ENCODE results near the gene NPAS3.

The NPAS3 gene

DNA sequence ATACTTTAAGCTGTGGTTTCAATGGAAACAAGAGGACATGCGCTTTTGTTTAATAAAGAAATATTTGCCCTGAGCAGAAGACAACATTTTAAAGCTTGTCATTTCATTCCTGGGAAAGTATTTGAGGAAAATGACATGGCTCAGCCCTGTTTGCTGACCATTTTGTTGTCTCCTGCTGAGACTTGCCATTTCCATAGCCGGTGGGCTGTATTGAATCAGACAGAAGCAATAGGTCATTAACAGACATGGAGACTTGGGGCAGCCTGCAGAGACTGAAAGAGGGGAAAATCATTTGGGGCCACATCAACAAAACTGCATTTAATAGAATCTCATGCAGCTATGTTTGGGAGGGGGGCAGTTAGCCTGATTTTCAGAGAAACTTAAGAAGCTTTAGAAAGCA lies 443.0 kb downstream of the NPAS3 start:
- no peak for DNase-seq (ENCODE audit: low spot score)

DNA sequence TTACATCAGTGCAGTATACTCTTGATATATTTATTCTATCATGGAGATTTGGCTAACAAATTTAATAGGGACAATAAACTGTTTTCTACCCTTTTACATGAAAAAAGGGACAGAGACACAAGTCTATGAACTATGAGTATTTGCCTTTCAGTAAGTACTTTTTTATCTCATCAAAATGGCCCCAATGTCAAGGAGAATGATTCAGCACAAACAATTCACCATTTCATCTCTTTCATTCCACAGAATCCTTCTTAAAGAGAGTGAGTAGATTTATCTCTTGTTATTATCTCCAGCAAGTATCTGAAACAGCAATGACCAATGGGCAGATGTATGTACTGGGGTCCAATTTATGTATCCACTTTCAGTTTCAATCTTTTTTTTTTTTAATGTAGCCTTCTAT lies 447.5 kb downstream of the NPAS3 start:
- DNase-seq (ENCODE audit: low spot score) = no peak

DNA sequence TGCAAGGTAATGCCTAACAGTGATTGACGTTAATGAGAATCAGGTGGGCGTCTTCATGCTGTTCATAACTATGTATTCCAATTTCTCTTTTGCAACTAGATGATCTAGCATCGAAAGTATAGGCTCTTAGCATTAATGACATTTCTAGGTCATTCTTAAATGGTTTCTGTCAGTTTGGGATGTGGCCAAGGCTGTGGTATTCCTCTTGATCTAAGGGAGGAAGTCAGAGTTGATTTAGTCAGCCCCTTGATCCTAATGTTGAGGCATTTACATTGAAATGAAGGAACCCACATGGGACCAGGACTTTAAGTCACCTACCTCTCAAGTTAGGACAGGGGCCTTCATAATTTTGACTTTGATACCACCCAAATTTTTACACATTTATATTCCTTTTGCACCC lies 448.1 kb downstream of the NPAS3 start:
- DNase-seq (ENCODE audit: low spot score) = no peak

DNA sequence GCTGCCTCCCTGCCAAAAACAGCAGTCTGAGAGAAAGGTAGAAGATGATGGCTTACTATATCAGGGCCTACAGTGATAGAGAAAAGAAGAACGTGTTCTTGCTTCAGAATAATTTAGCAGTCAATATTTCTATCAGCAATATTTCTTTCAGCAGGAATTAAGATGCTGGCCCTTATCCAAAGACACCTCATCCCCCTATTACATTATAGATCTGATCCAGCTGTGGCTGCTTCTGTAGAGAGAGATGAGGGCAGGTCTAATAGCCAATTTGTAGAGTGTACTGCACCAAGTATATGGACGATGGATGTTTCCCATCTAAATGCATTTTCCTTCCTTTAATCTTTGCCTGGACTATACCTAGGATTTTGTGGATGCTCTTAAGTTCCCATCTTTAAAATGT lies 451.7 kb downstream of the NPAS3 start:
- DNase-seq (ENCODE audit: low spot score) = no peak

DNA sequence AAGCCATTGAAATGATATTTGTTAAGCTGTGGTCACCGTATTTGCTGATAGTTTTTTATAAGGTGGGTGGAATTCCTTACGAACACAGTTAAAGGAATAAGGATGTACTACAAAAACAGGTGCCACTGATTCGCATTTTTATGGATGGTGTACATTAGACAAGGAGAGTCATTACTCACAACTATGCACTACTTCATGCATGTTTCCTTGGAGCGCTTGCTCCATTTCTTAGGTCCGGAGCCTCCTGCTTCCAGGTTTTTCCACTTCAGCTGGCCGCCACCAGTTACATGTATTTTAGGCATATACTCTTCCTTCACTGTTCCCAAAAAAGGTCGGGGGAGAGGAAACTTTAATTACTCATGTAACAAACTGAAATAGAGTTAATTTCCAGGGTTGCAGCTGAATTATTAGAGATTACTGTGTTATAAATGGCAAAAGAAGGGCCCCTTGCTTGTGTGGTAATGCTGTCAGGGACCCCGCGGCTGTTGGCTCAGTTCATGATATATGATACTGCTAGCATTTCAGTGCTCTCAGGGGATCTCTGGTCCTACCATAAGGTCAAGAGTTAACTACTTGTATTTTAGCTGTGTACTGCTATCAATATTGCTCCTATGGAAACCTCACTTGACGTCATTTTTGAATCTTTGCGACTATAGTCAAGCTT lies 454.7 kb downstream of the NPAS3 start:
- no peak for DNase-seq (ENCODE audit: low spot score)

DNA sequence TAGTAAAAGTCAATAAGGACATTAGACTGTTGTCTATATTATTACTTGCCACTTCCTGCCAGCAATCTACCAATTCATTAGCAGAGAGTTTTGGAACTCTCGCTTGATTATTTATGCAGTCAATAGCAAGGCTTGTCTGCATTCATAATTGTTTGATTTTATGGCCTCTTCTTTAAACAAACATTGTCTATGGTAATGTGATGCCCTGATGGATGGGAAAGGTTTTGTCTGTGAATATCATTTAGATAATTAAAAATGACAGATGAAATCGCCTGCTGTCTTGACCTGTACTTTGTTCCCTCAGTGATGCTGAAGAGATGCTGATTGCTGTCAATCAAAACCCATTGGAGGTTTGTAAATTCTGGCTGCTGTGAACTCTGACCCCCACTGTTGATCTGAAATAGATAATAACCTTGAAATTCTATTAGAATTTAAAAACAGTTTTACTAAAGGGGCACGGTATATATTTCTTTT lies 455.3 kb downstream of the NPAS3 start:
- no peak for DNase-seq (ENCODE audit: low spot score)

DNA sequence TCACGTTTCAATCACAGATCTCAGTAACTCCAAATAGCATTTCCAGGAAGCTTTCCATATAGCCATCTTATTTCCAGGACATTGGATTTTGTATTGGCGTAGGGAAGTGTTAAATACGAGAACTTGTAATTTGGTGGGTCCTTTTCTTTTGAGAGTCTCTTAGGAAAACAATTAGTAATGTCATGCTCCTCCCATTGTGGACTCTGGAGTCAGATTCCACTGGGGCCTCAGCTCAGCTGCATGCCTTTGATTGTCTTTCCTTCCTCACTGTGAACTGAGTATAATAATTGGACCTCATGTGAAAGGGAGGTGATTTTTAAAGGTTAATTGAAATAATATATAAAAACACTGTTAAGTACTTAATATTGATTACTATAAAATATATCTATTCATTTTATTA lies 462.6 kb downstream of the NPAS3 start:
- no peak for DNase-seq (ENCODE audit: low spot score)

DNA sequence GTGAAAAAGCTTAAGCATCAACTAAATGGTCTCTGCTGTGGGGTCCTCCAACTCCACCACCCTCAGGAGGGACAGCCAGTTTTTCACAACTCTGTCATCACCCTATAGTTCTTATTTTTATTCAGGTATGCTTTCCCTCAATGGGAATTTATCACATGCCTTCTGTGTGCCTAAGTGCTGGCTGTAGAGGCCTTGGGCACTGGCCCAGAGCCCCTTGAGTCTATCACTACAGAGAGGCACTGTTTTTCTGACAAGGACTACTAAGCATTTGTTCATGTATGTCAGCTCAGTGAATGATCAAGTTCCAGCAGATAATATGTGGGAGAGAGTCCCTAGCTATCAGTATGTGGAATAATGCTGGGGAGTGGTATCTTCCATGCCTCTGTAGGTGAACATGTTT lies 463.9 kb downstream of the NPAS3 start:
- DNase-seq (ENCODE audit: low spot score) = no peak

DNA sequence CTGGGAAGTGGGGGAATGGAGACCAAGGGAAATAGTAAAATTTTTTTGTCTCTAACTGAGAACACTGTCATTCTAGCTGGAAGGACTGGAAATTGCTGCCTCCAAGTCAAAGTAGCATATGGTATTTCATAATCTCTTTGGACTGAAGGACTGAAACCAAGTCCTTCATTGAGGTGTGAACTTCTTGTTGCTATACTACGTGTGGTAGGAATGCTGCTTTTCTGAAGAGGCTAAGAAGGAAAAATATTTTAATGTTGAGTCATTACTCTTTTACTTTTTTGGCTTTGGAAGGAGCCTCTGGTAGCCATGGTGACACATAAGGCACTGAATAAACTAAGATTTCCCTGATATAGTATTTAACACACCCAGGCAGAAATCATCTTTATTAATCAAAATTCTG lies 465.4 kb downstream of the NPAS3 start:
- no peak for DNase-seq (ENCODE audit: low spot score)

DNA sequence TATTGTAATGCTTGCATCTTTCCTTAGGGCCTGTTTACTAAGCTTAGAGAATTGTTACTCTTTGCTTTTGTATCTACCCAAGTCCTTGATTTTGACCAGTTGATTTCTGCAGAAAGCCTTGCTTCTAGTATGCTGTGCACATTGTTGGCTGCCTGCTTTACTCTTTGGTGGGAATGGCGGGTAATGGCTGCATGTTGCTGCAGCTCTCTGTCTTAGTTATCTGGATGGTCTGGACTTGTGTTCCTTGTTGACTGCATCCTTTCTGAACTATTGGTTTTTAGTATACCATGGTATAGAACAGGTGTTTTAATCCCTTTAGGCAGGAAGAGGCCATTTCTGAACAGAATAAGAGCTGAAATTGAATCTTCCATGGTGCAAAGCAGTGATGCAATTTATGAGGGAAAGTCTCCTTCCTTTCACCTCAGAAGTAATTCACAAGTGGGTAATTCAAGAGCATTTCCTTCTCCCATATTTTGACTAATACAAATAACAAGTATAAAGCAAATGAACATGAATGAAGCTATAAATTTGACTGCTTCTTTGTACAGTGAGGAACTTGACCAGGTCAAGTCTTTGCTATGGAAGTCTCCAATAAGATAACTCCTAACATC lies 466.4 kb downstream of the NPAS3 start:
- DNase-seq (ENCODE audit: low spot score) = no peak

DNA sequence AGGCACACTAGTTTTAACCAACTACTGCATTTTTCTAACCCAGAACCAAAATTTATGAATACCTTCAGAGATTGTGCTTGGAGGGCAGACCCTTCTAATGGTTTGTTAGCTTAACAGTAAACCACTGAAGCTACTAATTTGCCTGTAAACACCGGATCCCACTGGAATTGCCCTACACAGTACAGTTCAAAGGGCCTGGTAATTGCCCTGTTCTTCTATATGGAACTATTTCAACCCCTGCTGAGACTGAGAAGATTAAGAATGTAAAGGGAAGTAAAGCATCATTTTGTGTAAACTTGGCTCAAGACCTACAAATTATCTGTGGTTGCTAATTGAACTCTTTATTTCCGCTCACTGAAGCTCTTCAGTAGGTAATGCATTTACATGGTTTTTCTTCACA lies 468.1 kb downstream of the NPAS3 start:
- DNase-seq (ENCODE audit: low spot score) = no peak

DNA sequence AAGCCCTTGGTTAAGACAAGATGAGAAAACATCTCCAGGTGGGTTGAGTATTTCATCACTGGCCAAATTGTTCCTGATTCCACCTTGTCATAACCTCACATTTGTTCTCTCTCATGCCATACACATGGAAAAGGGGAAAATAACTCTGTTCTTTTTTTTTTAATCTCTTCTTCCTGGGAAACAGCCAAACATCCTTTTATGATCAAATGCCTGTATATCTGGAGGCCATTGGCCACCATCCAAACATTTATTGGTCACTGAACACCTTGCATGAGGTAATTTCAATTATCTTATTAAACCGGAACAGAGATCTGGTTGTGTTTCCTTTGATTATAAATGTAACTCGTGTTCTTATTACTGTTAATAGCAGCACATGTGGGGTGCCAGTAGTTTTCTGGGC lies 469.6 kb downstream of the NPAS3 start:
- DNase-seq (ENCODE audit: low spot score) = no peak

DNA sequence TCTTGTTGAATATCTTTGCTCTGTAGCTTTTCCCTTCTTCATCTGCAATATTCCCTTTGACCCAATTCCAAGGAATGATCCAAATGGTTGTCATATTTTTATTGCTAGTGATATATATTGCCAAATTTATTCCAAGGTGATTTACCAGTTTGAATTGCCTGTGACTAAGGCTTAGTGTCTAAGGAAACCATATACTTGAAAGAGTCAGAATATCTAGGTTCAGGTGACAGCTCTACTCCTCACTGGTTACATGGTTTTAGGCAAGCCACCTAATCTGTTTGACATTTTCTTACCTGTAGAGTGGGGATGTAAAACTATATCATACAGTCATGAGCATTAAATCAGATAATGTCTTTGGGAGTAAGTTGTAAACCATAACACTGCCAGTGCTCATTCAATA lies 473.8 kb downstream of the NPAS3 start:
- DNase-seq (ENCODE audit: low spot score) = no peak

DNA sequence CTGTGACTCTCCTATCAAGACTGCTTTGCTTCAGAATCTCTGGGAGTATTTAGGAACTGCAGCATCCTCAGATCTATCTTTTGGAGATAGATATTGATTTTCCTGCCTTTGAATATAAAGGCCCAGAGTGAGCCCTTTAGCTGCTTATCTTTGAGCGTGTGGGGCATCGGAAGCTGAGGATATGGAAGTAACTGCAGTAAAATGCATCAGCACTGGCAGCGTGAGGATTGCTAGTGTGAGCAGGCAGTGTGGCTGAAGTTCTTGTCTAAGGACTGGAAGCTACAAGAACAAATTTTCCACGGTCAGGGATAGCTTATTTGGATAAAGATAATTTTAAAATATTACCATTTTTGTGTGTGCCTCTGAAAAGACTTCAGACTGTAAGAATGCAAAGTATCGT lies 474.7 kb downstream of the NPAS3 start:
- DNase-seq (ENCODE audit: low spot score) = no peak

DNA sequence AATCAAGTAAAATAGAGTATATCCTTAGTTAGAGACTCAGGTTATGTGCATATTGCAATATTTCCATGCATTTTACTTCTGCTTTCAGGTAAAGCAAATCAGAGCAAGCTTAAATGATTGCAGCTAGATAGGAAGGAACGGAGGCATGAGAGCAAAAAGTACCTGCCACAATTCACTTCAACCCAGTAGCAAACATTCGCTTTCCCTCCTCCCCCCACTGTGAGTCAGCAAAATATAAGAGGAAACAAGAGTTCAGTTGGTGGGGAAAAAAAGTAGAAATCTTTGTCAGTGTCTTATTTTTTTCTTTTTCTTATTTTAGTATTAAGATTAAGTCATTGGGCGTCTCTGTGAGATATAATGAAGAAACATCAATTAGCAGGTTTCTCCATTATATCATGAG lies 475.4 kb downstream of the NPAS3 start:
- no peak for DNase-seq (ENCODE audit: low spot score)

DNA sequence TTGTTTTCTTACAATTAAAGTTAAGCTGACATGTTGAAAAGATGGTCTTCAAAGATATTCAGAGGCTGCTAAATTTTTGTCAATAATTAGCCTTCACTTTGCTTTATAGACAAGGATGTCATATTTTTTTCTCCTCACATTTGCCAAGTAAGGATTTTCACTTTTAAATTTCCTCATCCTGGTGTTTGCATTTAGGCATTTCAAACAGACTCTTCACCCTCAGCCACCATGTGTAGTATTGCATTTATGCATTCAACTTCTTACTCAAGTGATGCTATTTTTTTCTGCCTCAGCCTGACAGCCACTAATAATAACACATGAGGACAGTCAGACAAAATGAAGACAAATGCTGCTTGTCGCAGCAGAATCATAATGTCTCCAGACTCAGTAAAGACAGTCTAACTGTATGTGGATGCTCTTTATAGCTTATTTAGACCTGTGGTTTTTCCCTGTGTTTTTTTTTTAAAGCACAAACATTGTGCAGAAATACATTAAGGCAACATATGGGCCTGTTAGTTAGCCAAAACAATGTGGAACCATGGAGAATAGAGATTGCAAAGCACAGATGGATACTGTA lies 481.5 kb downstream of the NPAS3 start:
- DNase-seq (ENCODE audit: low spot score) = no peak

DNA sequence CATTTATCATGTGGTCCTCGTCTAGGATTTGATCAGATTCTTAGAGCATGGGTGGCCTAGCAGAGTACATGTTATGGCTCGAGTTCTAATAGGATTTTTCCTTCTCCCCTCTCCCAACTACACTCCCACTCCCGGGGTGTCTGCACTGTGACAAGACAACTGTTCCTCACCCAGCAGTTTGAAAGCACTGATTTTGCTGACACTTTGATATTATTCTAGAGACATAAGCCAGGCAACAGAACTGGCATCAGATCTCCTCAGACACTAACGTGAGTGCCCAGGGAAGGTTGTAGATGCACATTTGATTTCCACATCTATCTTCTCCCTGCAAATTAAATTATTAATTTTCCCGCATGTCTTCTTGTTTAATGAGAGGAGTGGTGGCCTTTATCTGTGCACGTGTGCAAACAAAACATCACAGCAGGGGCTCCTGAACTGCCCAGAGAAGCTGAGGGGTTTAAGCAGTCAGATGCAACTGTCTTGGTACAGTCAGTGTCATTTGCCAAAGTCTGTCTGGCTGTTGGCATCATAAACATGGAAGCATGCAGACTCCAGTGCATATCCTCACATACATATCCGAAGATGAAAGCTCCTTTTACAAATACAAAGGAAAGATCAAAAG lies 491.8 kb downstream of the NPAS3 start:
- DNase-seq (ENCODE audit: low spot score) = no peak

DNA sequence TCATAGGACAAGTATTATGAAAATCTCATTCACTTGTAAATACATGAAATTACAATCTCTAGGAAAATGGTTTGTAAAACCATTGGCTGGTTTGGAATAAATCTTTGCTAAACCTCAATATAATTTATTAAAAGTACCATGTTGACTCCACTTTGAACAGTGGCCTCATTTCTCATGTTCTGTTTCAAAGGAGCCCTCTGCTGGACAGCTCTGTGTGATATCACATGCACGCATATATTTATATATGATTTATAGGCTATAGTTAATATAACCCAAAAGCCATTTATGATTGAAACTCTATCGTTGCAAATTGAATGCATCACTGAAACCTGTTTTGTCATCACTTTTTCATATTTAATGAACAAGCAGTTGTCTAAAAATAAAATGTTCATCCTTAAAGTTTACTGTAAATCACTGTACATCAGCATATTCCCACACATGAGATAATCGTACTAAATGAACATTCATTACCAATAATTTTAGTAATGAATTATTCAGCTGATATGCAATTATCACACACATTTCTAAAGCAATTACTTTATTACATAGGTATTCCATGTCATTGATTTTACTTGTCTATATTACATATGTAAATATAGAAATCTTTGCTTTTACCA lies 493.8 kb downstream of the NPAS3 start:
- no peak for DNase-seq (ENCODE audit: low spot score)

DNA sequence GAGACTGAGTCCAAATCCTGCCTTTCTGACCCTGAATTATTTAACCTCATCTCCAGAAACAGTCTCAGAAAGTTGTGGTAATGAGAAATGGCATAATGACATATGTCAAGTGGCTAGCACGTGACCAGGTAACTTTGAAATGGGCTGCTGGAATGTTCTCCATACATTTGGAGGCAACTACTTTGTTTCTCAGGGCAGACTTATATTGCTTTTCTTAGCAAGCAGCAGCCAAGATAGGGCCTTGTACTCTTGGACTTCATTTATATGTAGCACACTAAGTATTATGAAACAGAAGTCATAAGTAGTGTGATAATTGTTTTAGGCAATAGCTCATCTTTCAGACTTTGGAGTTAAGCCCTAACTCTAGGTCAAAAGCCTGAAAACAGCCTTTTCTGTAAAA lies 494.7 kb downstream of the NPAS3 start:
- no peak for DNase-seq (ENCODE audit: low spot score)

DNA sequence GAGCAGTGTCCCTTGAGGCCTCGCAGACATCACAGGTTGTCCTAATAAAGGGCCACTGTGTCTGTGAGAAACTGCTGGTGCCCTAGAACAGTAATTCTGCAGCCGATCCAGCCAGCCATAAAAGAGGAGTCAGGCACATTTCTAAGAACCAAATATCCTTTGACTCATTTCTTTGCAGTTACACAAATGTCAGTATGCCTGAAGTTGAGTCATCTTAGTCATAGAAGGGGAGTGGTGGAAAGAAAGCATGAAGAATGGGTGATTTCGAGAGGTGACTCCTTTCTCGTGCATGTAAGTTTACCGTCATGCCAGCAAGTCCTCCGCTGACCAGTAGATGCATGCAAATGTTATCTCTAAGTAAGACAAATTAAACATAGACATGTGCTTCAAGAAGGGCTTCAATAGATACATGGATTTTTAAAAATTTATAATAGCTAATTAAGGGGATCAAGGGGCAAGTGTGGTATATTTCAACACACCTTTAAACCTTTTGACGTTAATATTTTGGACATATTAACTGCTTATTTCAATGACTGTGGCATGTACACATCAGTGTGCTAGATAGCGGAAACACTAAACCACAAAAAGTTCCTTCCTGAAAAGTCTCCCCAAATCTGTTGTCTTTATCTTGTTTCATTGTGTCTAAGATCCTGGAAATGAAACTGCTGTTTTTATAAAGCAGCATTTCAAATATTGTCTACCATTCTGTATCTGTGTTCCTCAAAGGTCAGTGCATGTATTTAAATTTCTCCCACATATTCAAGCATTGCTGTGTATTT lies 497.4 kb downstream of the NPAS3 start:
- DNase-seq (ENCODE audit: low spot score) = no peak

DNA sequence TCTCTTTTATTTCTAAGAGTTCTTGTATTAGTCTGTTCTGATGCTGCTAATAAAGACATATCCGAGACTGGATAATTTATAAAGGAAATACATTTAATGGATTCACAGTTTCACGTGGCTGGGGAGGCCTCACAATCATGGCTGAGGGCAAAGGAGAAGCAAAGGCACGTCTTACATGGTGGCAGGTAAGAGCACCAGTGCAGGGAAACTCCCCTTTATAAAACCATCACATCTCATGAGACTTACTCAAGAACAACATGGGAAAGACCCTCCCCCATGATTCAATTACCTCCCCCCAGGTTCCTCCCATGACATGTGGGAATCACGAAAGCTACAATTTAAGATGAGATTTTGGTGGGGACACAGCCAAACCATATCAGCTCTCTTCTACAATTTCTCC lies 503.0 kb downstream of the NPAS3 start:
- DNase-seq (ENCODE audit: low spot score) = no peak

DNA sequence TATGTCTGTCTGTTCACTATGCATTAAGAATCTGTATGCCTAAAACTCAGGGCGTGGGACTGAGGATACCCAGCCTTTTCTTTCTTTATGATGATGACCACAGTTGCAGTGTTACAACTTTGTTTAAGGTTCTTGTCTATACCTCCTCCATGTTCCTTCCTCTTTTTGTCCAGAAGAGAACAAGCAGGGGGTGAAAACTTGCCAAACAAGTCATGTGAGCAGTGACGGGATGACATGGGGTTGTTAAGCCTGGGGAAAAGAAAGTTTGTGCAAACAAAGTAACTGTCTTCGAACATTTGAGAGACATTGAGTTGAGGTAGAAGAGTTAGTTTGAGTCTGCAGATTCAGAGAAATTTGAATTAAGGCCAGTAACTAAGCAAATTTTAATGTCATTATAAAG lies 505.5 kb downstream of the NPAS3 start:
- no peak for DNase-seq (ENCODE audit: low spot score)
